NCI-H2196 treated with DMSO at 0.1 percent for 48 hours (cell line): Measurements from ENCODE around the gene CCDC27.
"Not testable (repeated sequence)": the region's sequence is repeated elsewhere in the genome, so short reads cannot be mapped to it uniquely, and the experiment has no call there.

ENCODE experiments used
- DNase-seq: peaks from one replicate; lab custom pipeline; 2025; ENCODE audit not compliant: unreplicated experiment; lab: John Stamatoyannopoulos, UW

Gene CCDC27

DNA sequence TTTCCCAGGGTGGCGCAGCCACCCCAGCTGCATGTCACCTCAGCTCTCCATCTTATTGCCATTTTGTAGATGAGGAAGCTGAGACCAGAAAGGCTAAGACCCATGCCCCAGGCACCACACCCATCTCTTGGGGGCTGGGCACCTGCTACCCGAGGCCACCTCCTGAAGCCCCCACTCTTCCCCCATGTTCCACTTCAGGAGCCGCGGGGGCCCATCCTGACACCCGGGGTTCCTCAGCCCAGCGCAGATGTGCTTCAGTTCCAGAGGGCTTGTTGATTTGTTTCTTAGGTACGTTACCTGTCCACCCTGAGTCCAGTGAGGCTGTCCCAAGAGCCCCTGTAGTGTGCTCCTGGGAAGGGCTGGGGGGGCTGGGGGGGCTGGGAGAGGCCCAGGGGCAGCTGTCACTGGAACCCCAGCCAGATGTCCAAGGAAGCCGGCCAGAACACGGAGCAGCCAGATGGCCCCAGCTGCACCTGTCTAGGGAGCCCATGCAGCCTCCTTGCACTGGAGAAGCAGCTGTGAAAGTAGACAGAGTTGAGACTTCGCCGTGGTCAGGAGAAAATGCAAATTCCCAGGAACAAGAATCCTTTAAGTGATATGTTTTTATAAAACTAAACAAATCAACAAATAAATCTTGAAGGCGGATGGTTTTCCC, 17.1 kb upstream of the CCDC27 start:
- no peak for DNase-seq

DNA sequence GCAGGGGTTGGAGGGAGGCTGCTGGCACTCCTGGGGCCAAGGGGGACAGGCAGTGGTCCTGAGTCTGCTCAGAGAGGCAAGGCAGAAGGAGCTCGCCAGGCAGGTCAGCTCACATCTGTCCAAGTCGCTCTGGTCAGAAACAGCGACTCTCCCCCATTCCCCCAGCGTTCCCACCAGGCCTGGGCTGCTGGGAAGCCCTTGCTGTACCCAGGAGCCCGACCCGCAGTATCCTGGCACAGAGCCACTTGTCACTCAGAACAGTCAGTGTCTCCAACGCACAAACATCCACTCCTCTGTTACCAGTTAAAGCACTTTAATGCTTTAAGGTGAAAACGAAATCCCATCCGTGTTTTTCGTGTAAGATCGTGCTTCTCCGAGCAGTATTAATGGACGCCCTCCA, 16.6 kb upstream of the CCDC27 start:
- no peak for DNase-seq

DNA sequence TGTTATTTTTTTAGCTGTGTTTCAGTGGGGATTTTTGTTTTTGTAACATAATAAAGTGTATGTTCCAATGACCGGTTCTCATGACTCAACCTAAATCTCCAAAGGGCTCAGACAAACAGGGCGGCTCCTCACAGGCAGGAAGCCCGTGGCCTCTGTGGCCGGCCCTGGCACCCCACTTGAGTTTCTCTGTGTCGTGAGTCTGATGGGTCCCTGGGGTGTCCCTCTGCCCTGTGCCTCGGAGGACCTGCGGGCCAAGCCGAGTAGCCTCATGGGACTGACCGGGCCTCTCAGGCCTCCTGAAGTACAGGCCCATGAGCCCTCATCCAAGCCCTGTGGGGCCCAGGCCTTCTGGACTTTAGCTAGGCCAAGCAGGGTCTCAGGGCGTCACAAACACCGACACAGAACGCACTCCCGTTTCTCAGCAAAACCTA, 16.1 kb upstream of the CCDC27 start:
- no peak for DNase-seq

DNA sequence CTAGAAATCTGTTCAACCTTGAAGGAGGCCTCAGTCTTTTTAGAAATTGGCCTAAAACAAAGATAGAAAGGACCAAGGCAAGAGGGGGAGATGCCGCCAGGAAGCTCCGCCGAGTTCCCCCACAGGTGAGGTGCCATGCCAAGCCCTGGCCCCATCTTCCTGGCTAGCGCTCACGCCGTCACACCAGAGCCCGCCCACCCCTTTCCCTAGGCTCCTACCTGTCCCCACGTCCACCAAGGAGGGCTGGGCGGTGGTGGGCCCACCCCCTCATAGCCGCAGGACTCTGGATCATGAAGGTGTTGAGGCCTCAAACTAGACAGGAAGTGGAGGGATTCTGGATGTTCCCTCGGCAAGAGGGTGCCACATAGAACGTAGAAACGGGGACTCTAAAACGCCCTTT, 15.5 kb upstream of the CCDC27 start:
- no peak for DNase-seq

DNA sequence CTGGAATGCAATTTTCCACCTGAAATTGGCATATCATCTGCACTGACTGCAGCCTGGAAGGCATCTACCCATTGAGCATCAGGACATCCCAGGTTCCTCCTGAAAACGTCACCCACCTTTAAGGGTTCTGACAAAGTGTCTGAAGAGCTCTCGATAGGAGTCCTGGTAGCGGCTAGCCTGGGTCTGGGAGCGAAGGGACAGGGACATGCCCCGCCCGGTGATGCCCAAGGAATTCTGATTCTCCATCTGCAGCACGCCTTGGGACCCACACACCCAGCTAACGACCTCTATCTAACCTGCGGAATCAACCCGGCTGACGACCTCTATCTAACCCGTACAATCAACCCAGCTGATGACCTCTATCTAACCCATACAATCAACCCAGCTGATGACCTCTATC, 13.3 kb upstream of the CCDC27 start:
- DNase-seq, result no peak

DNA sequence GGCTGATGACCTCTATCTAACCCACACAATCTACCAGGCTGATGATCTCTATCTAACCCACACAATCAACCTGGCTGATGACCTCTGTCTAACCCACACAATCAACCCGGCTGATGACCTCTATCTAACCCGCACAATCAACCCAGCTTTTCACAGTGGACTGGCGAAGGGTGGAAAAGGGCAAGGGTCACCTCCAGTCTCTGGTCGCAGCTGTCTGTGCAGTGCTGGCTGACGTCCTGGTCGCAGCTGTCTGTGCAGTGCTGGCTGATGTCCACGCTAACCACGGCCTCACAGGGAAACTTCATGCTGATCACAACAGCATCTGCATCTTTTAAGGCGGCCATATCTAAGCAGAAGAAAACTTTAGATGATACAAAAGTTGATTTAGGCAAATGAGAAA, 12.2 kb upstream of the CCDC27 start:
- no peak for DNase-seq

DNA sequence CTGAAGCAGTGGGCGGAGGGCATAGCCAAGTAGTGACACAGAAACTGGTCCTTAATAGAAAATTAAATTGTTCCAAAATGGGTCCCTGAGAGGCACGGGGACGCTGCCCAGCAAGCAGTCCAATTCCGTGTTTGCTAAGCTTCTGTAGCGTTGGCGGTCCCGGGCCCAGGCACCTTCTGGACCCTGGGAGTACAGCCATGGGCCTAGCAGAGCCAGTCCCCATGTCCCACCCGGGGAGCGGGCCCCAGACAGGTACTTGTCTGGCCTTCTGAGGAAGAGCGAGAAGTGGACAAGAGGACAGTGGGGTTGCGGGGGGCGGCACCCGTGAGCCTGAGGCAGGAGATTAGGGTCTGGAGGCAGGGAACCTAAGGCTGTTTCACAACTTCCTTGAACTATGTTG, 11.5 kb upstream of the CCDC27 start:
- no peak for DNase-seq

DNA sequence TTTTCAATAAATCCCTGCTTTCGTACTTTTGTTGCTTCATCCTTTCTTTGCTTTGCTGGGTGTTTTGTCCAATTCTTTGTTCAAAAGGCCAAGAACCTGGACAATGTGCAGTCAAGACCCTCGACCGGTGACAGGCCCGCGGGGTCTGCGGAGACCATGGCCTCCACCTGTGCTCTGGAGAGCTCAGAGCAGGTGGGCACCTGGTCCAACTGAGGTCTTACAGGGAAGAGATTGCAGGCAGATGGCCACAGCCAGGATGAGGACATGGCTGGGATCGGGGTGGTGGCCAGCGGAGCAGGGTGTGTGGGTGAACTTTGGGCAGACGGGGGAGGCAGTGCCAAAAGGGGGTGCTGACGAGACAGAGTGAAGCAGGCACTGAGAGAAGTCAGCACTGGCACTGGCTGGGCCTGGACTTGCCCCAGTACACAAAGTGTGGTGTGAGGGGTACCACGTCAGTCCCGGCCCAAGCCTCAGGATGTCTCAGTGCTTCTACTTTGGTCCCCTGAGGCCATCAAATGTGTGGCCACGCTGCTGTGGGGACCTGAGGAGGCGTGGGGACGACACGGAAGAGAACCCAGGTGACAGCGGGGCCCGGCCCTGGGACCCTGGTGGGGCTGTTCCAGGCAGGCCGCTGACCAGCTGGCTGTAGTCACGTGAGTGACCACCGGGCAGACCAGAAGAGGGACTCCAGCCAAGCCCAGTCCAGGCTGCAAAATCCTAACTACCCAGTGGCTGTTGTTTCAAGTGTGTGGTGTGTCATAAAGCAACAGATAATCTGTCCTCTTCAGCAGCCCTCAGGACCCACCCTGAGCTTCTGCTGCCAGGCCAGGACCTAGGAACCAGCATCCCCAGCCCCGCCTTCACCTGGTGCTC, 10.4 kb upstream of the CCDC27 start:
- DNase-seq, result no peak

DNA sequence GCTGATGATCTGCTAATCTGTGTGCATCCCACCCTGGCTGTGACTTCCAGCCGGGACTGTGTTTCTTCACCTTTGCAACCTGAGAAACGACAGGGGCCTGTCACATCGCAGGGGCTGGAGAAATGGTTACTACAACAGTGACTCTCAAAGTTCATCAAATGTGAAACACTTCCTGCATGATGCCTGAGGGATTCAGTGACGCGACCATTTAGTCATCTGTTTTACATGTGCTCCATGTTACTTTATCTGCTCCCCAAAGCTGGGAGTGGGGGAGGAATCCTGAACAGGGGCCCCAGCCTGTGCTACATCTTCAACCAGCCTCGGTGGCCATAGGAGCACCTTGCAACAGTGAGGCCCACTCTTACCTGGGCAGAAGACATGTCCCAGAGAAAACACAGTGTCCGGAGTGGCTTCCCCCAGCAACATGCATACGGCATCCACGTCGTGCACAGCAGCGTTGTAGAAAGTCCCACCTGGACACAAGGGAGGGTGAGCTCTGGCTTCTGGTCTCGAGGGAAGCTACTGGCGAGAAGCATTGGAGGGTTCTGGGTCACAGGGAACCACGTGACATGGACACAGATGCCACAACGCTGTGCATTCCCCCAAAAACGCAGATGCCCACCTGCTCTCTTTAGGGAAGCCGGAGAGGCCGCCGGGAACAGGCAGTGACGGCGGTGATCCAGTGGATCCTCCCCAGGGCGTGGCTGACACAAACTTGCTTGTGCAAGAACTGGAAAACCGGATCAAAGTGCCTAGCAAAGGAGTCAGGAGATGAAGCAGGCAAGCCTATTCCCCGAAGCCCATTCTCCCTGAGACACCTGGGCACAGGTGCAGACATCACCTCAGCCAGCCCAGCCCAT, 9.6 kb upstream of the CCDC27 start:
- no peak for DNase-seq

DNA sequence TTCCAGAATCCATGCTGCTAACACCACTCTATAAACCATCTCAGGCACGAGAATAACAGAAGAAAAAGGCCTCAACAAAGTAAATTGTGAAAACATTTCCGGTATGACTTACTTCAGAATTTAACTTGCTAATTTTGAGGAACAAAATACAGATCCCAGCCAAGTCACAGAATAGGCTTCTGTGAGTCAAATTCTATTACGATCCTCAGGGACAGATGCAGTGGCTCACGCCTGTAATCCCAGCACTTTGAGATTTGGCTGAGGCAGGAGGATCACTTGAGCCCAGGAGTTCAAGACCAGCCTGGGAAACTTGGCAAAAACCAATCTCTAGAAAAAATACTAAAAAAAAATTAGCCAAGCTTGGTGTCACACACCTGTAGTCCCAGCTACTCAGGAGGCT, 8.8 kb upstream of the CCDC27 start:
- DNase-seq, result no peak

DNA sequence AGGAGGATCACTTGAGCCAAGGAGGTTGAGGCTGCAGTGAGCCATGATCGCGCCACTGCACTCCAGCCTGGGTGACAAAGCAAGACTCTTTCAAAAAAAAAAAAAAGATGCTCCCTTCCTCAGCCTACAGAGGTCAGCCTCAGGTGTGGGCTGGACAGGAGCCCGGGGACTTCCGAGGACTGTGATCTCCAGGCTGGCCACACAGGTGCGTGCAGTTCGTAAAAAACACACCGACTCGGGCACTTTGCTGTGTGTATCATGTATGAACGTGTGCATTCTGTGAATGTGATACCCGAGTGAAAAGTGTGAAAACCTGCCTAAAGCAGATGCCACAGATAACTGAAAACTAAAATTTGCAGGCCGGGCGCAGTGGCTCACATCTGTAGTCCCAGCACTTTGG, 8.4 kb upstream of the CCDC27 start:
- no peak for DNase-seq

DNA sequence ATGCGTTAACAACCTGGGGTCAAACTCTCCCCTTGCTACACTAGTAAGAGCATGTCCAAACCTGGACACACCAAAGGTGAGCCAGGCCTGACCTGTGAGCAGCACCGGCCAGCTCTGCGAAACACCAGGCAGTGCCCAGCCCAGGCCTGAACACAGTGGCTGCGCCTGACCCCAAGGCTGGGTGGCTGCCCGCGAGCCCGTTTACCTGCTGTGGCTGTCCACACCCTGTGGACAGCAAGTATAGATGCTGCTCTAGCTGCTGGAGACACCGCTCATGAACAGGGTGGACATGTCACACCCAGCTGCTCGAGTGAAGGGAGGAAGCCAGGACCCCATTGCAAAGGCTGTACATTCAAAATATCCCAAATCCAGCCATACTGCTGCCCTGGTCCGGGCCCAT, 7.6 kb upstream of the CCDC27 start:
- no peak for DNase-seq

DNA sequence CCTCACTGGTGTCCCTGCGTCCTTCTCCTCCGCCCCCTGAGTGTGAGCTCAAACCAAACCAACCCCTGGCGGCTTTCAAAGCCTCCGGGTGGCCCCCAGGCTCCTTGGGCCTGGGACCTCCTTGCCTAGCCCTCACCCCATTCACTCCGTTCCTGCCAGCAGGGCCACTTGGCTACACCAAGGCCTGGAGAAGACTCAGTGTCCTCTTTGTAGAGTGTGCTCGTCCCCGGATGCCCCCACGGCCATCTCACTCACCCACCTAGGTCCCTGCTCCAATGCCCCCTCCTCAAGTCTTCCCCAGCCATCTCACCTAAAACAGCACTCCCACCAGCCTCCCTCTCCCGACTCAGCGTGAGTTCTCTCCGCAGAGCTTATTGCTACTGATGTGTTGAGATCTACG, 7.2 kb upstream of the CCDC27 start:
- no peak for DNase-seq

DNA sequence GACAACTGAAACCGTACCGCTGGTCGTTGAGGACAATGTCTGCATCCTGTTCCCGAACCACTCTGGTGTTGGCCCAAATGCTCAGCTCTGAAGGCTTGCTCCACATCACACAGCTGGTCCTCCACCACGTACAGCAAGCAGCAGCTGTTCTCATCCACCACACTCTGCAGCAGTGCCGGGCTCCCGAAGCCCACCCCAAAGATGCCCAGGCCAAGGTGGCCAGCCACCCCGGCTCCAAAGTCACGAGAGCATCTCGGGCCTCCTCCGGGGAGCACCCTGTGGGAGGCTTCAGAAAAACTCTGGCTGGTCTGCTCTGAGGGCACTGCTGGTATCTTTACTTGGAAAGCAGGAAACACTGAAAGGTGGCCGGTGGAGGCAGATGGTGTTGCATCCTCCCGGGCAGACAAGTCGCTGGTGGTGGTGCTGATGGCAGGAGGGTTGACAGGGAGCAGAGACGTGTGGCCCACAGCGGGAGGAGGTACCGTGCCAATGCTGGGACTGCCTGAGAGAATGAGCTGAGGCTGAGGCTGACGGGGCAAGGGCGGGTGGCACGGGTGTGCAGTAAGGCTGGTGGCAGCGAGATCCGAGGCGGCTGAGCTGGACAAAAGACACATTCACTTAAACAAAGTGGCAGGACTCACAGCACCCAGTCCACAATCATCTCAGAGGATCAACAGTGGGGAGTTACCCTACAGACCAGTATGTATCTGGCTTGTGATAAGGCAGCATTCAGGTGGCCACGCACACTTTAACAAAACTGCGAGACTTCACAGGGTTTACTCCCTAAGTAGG, 6.5 kb upstream of the CCDC27 start:
- DNase-seq, result no peak

DNA sequence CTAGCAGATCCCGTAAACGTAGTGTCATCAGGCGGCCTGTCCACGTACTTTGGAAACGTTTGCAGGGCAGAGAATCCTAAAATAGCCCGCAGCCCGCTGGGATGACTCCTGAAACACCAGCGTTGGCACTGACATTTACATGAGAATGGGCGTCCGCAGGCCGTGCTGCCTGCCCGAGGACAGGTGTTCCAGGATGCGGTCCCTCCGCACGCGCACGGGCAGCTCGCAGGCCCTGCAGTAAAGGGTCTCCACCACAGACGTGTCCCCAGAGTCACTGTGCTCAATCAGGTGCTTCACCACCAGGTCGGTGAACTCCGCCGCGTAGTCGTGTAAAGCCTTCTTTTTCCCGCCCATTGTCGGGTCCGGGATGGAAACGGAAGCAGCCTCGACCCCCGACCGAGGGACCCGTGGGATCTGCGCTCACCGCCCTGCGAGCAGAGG, 5.8 kb upstream of the CCDC27 start:
- no peak for DNase-seq

DNA sequence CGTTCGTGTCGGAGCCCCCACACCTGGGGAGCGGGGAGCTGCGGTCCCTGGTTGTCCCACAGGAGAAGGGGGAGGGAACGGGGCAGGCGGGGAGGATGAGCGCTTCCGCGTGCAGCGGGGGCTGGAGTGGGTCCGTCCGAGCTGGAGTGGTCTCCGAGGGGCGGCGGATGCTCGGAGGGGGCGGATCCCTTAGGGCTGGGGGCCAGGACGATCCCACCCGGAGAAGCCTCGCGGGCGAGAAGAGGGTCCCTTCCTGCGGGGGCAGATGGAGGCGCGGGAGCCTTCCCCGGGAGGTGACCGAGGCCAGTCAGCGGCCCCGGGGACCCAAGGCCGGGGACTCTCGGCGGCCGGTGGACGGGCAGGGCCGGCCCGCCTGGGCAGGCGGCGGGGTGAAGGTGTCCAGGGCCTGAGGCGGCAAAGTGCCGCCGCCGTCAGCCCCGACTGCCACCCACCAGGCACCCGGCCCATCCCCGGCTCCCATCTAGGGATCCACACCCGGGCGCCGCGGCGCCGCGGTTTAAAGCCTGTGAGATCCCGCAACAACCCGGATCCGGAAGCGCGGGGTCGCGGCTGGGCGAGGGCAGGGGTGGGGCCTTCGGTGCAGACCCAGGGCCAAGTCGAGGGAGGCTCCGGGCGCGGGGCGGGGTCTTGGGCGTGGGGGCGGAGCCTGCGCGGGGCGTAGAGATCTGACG, 5.3 kb upstream of the CCDC27 start:
- DNase-seq, result peak; percentile 79

DNA sequence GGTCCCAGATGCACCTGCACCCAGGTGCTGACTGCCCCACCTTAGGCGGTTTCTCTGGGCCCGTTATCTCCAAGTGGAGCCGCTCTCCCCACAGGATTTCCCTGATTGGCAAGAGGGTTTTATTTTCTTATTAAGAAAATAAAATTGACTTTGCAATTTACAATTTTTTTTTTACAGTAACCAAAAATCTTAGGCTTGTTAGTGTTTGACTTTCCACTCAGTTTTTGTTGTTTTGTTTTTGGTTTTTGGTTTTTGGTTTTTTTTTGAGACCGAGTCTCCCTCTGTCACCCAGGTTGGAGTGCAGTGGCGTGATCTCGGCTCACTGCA, 4.8 kb upstream of the CCDC27 start:
- no peak for DNase-seq

DNA sequence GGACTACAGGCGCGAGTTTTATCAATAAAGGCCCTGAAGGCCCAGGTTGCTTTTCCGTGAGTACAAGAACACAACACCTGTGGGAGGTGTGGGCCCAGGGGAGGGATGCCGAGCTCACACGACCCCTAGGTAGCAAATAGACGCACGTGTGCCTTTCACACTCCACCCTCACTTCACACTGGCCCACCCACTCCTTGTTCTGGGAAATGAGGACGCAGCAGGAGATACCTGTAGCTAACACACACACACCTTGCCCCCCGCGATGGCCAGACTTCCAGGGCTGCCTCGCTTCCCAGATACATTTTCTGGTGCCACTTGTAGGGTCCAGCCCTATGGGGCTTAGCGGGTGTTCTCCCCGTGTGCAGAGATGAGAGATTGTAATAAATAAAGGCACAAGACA, 4.3 kb upstream of the CCDC27 start:
- no peak for DNase-seq

DNA sequence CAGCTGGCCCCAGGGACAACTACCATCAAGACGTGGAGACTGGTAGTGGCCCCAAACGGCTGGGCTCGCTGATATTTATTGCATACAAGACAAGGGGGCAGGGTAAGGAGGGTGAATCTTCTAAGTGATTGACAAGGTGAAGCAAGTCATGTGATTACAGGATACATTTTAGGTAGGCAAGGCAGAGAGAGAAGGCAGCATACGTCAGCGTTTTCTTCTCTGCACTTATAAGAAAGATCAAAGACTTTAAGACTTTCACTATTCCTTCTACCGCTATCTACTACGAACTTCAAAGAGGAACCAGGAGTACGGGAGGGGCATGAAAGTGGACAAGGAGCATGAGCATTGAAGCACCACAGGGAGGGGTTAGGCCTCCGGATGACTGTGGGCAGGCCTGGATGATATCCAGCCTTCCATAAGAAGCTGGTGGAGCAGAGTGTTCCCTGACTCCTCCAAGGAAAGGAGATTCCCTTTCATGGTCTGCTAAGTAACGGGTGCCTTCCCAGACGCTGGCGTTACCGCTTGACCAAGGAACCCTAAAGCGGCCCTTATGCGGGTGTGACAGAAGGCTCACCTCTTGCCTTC, 3.8 kb upstream of the CCDC27 start:
- not testable (repeated sequence) for DNase-seq

DNA sequence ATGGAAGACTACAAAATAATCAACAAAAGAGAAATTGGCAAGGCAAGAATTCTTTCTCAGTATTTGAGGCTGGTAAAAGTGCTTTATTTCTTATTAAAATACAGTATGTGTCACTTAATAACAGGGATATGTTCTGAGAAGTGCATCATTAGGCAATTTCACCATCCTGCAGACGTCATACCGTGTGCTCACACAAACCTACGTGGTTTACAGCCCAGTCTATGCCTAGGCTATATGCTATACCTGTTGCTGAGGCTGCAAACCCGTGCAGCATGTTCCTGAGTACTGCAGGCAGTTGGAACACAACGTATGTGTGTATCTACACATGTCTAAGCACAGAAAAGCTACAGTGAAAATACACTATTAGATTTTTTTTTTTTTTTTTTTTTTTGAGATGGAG, 2.7 kb upstream of the CCDC27 start:
- no peak for DNase-seq
